Endothelial cell (in vitro differentiated cells): Measurements from ENCODE around the gene TLCD2. TPM values are rescaled to one million over a fixed set of nuclear protein-coding genes. Genes with fewer than 3 reads are reported as not detected.
"Not testable (repeated sequence)": the region's sequence is repeated elsewhere in the genome, so short reads cannot be mapped to it uniquely, and the experiment has no call there.

ENCODE experiments used
- DNase-seq: peaks from one replicate; pipeline ENCODE4 v3.0.0; 2021; ENCODE audit warnings: low spot score
- H3K27ac Mint-ChIP-seq: one replicate; pipeline ENCODE4 v1.8.0; 2021; ENCODE audit warnings: mixed read lengths, inconsistent platforms; ENCODE audit not compliant: unreplicated experiment
- H3K27me3 Mint-ChIP-seq: one replicate; pipeline ENCODE4 v1.8.0; 2021; ENCODE audit warnings: mild to moderate bottlenecking, moderate library complexity, mixed read lengths, inconsistent platforms; ENCODE audit not compliant: unreplicated experiment
- H3K36me3 Mint-ChIP-seq: one replicate; pipeline ENCODE4 v1.8.0; 2021; ENCODE audit warnings: mild to moderate bottlenecking, low read depth, mixed read lengths, inconsistent platforms; ENCODE audit not compliant: unreplicated experiment
- H3K4me1 Mint-ChIP-seq: one replicate; pipeline ENCODE4 v1.8.0; 2021; ENCODE audit warnings: mild to moderate bottlenecking, mixed read lengths, inconsistent platforms; ENCODE audit not compliant: unreplicated experiment
- H3K4me3 Mint-ChIP-seq: one replicate; pipeline ENCODE4 v1.8.0; 2021; ENCODE audit warnings: mild to moderate bottlenecking, mixed read lengths, inconsistent platforms; ENCODE audit not compliant: unreplicated experiment
- H3K9me3 Mint-ChIP-seq: one replicate; pipeline ENCODE4 v1.8.0; 2021; ENCODE audit warnings: mixed read lengths, inconsistent platforms; ENCODE audit not compliant: unreplicated experiment
- total RNA-seq: library from RNA; stranded (reverse); fragmentation: NEBNext Ultra II Directional; extraction: Animal tissue kit (Norgen Biotek cat#: 25700); gene quantifications from one replicate; pipeline ENCODE4 v1.2.1, GENCODE V29; 2021; ENCODE audit not compliant: unreplicated experiment
- TF ChIP-seq, protein P1 (sequence below): fragments of 200-600 bp; sonication (generic); IDR thresholded peaks from one replicate; pipeline ENCODE4 v1.5.0; 2021; ENCODE audit warnings: antibody characterized with exemption; ENCODE audit not compliant: unreplicated experiment

TLCD2 gene
- total RNA-seq, 1 donor from 2014 or later = 4.4 TPM

DNA sequence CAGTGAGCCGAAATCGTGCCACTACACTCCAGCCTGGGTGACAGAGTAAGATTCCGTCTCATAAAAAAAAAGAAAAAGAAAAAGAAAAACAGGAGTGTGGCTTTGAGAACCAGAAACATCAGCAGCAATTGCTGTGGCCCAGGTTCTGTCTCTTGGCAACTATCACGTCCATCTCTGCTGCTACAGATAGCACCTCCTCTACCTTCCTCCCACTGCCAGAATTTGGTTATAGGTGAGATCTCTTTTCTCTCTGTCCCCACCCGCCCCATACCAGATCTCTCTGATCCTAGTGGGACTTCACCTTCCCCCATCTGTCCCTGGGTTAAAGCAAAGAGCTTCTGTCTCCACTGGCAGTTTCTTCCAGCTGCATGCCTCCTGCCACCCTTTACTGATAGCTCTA is 3.1 kb downstream of the TLCD2 start:
- H3K27ac Mint-ChIP-seq = no peak overlapping the region
- no peaks in the 10 kb centered on the region for H3K9me3 Mint-ChIP-seq
- no peak for DNase-seq
- H3K27me3 Mint-ChIP-seq = peaks cover 10% of the 10 kb centered on the region
- H3K4me1 Mint-ChIP-seq = peaks cover 22% of the 10 kb centered on the region
- no peak overlapping the region for H3K4me3 Mint-ChIP-seq
- H3K36me3 Mint-ChIP-seq = peaks cover 6% of the 10 kb centered on the region
- TF ChIP-seq, protein P1, sequence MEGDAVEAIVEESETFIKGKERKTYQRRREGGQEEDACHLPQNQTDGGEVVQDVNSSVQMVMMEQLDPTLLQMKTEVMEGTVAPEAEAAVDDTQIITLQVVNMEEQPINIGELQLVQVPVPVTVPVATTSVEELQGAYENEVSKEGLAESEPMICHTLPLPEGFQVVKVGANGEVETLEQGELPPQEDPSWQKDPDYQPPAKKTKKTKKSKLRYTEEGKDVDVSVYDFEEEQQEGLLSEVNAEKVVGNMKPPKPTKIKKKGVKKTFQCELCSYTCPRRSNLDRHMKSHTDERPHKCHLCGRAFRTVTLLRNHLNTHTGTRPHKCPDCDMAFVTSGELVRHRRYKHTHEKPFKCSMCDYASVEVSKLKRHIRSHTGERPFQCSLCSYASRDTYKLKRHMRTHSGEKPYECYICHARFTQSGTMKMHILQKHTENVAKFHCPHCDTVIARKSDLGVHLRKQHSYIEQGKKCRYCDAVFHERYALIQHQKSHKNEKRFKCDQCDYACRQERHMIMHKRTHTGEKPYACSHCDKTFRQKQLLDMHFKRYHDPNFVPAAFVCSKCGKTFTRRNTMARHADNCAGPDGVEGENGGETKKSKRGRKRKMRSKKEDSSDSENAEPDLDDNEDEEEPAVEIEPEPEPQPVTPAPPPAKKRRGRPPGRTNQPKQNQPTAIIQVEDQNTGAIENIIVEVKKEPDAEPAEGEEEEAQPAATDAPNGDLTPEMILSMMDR = no peak

DNA sequence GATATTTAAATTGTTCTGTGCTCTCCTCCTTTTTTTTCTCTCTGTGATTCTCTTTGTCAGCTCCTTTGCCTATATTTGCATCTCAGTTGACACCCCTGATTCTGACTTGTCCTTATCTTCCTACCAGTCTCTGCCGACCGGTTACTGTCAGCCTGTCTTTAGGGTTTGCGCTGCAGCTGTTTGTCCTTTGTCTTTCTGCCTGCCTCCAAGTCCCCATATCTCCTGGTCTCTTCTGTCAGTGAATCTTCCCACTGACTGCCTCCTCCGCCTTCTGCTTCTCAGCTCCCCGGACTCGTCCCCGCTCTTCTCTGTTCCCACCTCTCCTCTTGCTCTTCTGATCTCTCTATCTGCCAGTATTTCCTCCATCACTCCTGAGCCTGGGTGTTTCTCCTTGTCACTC is 5.2 kb downstream of the TLCD2 start:
- Mint-ChIP-seq H3K9me3 (no peaks in the 10 kb centered on the region), H3K4me1 (peaks cover 13% of the 10 kb centered on the region), H3K4me3 (peak overlapping the region; percentile 13), H3K27me3 (peaks cover 8% of the 10 kb centered on the region), H3K27ac (peak overlapping the region; percentile 53), H3K36me3 (no peaks in the 10 kb centered on the region)
- no peak for DNase-seq
- TF ChIP-seq, protein P1 = no peak

DNA sequence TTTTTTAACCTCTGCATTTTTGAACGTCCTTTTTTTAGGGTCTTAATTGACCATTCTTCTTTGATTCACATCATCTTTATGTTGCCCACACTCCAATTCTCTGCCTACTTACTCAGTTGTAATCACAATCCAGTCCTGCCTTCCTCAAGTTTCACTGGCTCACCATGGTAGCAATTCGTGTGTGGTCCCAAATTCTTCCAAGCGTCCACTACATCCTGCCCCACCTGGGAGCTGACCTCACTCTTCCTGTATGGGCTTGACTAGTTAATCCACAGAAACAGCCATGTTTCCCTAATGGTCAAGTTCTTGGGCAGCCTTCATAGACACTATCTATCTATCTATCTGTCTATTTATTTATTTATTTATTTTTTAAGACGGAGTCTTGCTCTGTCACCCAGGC is 7.1 kb downstream of the TLCD2 start:
- Mint-ChIP-seq H3K36me3 (no peaks in the 10 kb centered on the region), H3K4me3 (no peak overlapping the region), H3K4me1 (peaks cover 13% of the 10 kb centered on the region), H3K27ac (no peak overlapping the region), H3K9me3 (no peaks in the 10 kb centered on the region), H3K27me3 (peaks cover 8% of the 10 kb centered on the region)
- TF ChIP-seq, protein P1 = no peak
- DNase-seq = no peak

DNA sequence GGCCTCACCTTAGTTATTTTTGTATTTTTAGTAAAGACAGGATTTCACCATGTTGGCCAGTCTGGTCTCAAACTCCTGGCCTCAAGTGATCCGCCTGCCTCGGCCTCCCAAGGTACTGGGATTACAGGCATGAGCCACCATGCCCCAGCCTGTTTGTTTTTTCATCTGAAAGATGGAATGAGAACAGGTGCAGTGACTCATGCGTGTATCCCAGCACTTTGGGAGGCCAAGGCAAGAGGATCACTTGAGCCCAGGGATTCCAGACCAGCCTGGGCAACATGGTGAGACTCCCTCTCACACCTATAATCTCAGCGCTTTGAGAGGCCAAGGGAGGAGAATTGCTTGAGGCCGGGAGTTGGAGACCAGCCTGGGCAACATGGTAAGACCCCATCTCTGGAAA is 10.3 kb downstream of the TLCD2 start:
- H3K27me3 Mint-ChIP-seq, DNase-seq, H3K4me1 Mint-ChIP-seq, H3K9me3 Mint-ChIP-seq, H3K36me3 Mint-ChIP-seq, H3K27ac Mint-ChIP-seq, H3K4me3 Mint-ChIP-seq: not testable (repeated sequence)

DNA sequence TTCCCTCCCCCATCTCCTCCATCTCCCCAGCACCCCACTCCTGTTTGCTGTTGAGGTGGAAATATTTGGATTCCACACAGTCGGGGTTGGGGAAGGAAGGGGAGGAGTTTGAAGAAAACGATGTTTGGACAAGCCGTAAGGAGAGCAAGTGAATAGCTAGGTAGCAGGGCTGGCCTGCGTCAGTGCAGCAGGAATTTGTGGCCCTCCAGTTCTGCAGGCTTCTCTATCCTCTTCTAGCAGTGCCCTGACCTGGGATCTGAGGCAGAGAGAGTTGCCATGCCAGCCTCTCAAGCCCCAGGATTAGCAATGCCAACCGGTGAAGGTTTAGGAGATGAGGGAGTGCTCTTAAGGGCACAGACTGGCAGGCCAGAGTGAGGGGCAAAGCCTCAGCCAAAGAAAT is 12.5 kb downstream of the TLCD2 start:
- TF ChIP-seq, protein P1 = no peak
- no peak for DNase-seq
- Mint-ChIP-seq H3K36me3 (peaks cover 2% of the 10 kb centered on the region), H3K27ac (no peak overlapping the region), H3K4me1 (peaks cover 2% of the 10 kb centered on the region), H3K9me3 (no peaks in the 10 kb centered on the region), H3K27me3 (peaks cover 3% of the 10 kb centered on the region), H3K4me3 (no peak overlapping the region)

DNA sequence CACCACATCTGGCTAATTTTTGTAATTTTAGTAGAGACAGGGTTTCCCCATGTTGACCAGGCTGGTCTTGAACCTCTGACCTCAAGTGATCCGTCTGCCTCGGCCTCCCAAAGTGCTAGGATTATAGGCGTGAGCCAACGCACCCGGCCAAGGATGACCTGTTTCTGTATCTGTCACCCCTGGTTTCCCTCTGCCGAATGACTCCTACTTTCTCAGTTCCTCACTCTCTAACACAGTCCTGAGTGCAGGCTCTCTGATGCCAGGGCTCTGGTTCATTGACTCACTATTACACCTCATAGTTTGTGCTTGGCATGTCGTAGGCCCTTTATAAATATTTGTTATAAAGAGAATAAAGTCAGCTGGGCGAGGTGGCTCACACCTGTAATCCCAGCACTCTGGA is 14.8 kb downstream of the TLCD2 start:
- Mint-ChIP-seq H3K4me3 (no peak overlapping the region), H3K27ac (no peak overlapping the region), H3K9me3 (peaks cover 4% of the 10 kb centered on the region), H3K27me3 (peaks cover 6% of the 10 kb centered on the region), H3K36me3 (peaks cover 13% of the 10 kb centered on the region), H3K4me1 (peaks cover 2% of the 10 kb centered on the region)
- no peak for DNase-seq
- TF ChIP-seq, protein P1 = no peak
